Measurements from ENCODE around the gene BCL2L11.

DNA sequence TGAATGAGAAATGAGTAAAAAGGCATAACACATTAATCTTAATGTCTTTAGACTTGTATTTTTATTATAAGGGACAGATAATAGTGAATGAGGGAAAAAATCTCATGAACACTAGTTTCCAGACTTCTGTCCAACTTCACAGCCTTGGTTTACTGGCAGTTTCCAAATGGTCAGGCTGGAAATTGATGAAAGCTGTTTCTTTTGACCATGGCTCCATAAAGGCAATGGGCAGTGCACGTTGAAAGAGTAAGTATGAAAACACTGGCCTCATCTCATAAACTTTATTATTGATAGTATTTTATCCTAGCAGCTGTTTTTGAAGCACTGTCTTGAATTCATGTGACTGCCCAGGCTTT is 23.1 kb downstream of the BCL2L11 start:
- TF ChIP-seq, protein P1, sequence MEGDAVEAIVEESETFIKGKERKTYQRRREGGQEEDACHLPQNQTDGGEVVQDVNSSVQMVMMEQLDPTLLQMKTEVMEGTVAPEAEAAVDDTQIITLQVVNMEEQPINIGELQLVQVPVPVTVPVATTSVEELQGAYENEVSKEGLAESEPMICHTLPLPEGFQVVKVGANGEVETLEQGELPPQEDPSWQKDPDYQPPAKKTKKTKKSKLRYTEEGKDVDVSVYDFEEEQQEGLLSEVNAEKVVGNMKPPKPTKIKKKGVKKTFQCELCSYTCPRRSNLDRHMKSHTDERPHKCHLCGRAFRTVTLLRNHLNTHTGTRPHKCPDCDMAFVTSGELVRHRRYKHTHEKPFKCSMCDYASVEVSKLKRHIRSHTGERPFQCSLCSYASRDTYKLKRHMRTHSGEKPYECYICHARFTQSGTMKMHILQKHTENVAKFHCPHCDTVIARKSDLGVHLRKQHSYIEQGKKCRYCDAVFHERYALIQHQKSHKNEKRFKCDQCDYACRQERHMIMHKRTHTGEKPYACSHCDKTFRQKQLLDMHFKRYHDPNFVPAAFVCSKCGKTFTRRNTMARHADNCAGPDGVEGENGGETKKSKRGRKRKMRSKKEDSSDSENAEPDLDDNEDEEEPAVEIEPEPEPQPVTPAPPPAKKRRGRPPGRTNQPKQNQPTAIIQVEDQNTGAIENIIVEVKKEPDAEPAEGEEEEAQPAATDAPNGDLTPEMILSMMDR (IDR thresholded peaks at IDR 0.05 in 4 of 5, conservative IDR thresholded peaks at IDR 0.05 in 1 of 5), result no peak
- no peak for TF ChIP-seq POLR2A (IDR thresholded peaks at IDR 0.05)

All from gastrocnemius medialis (tissue), 4 donors.